Muscle of back (tissue), 11 donors: Measurements from ENCODE around the gene SNX5. TPM values are rescaled to one million over a fixed set of nuclear protein-coding genes. Genes with fewer than 3 reads are reported as not detected.

Source experiments
- DNase-seq, 3 donors: peaks; one replicate each; pipeline versions ENCODE4 v3.0.0 to v3.0.0-alpha.2; 2013
- polyA plus RNA-seq, 10 donors: library from polyadenylated mRNA; unstranded; fragments of 120-200 nt; gene quantifications; one replicate each; pipeline ENCODE4 v1.2.1, GENCODE V29; 2013; ENCODE audit not compliant: insufficient read length in 10 of 10

SNX5 gene
- polyA plus RNA-seq, 10 donors, result 94.6 to 130 (median 107) TPM

- DNase-seq, result no peak
Measured at GRCh38 chr20:17944854-17945474, 23.6 kb downstream of the SNX5 start.

GRCh38 chr20:17943343-17943742 lies 25.3 kb downstream of the SNX5 start:
- no peak for DNase-seq

- no peak for DNase-seq
Measured at GRCh38 chr20:17941826-17942196, 26.8 kb downstream of the SNX5 start.

GRCh38 chr20:17941087-17941825 lies 27.3 kb downstream of the SNX5 start:
- DNase-seq, result no peak

- DNase-seq, result peak in 1 of 3 donors; percentile 47
Measured at GRCh38 chr20:17940224-17940971, 28.2 kb downstream of the SNX5 start.

- DNase-seq, result no peak
Measured at GRCh38 chr20:17939622-17940223, 28.9 kb downstream of the SNX5 start.

- peak in 2 of 3 donors; percentile 77 to 90 for DNase-seq
Measured at GRCh38 chr20:17938871-17939619, 29.5 kb downstream of the SNX5 start.

GRCh38 chr20:17936761-17937732 lies 31.5 kb downstream of the SNX5 start:
- peak; percentile 79 to 95 (median 88) for DNase-seq

- DNase-seq, result no peak
Measured at GRCh38 chr20:17936286-17936760, 32.3 kb downstream of the SNX5 start.

GRCh38 chr20:17935761-17936160 lies 32.8 kb downstream of the SNX5 start:
- no peak for DNase-seq

GRCh38 chr20:17935186-17935585 lies 33.4 kb downstream of the SNX5 start:
- DNase-seq, result no peak

- peak in 1 of 3 donors; percentile 43 for DNase-seq
Measured at GRCh38 chr20:17934141-17934862, 34.3 kb downstream of the SNX5 start.

- DNase-seq, result no peak
Measured at GRCh38 chr20:17933711-17934110, 34.9 kb downstream of the SNX5 start.

- DNase-seq, result no peak
Measured at GRCh38 chr20:17933121-17933520, 35.5 kb downstream of the SNX5 start.

- DNase-seq, result peak in 1 of 3 donors; percentile 52
Measured at GRCh38 chr20:17932396-17932795, 36.2 kb downstream of the SNX5 start.

GRCh38 chr20:17931513-17931912 lies 37.1 kb downstream of the SNX5 start:
- no peak for DNase-seq

- DNase-seq, result no peak
Measured at GRCh38 chr20:17928633-17929311, 39.8 kb downstream of the SNX5 start.

GRCh38 chr20:17928211-17928611 lies 40.4 kb downstream of the SNX5 start:
- DNase-seq, result peak in 1 of 3 donors; percentile 66

GRCh38 chr20:17925940-17926300 lies 42.7 kb downstream of the SNX5 start:
- DNase-seq, result no peak
